ENCODE data around the gene STARD7. TPM values are rescaled to one million over a fixed set of nuclear protein-coding genes. Genes with fewer than 3 reads are reported as not detected.
"Not testable (repeated sequence)": the region's sequence is repeated elsewhere in the genome, so short reads cannot be mapped to it uniquely, and the experiment has no call there.

The STARD7 gene
- total RNA-seq, result 152 and 161 TPM in 2 replicates
- polyA plus RNA-seq, result 214 and 246 TPM in 2 replicates

GRCh38 chr2:96208143-96209010, at the start of gene STARD7:
Gene STARD7 (minus strand): TSS chr2:96208827. CDS start chr2:96208434, 393 bp downstream.
- Histone ChIP-seq H3K4me3 (peak within 1 kb of the TSS; percentile 94), H3K4me1 (ENCODE audit: low read depth) (peaks cover 22% of the 10 kb centered on the region), H3K27ac (peak within 1 kb of the TSS; percentile 96), H3K9me3 (ENCODE audit: low read depth) (no peaks in the 10 kb centered on the region), H3K27me3 (no peaks in the 10 kb centered on the region), H3K36me3 (no peaks in the 10 kb centered on the region)
- TF ChIP-seq CTCF (IDR thresholded peaks at IDR 0.05; ENCODE audit: low read depth, low read length), result peak; percentile 1
- peak; percentile 98 to 99 for DNase-seq (ENCODE audit: low read depth in 1 of 2, low spot score in 1 of 2)

GRCh38 chr2:96257744-96258143, 49.1 kb upstream of the STARD7 start:
- not testable (repeated sequence) for H3K9me3 ChIP-seq (ENCODE audit: low read depth); H3K4me3 ChIP-seq; H3K27me3 ChIP-seq; DNase-seq (ENCODE audit: low read depth in 1 of 2, low spot score in 1 of 2)
- H3K27ac ChIP-seq, result peak overlapping the region; percentile 98
- peaks cover 24% of the 10 kb centered on the region for H3K36me3 ChIP-seq
- H3K4me1 ChIP-seq (ENCODE audit: low read depth), result peaks cover 42% of the 10 kb centered on the region

- Histone ChIP-seq H3K27ac (peak overlapping the region; percentile 98), H3K36me3 (peaks cover 25% of the 10 kb centered on the region), H3K4me1 (ENCODE audit: low read depth) (peaks cover 42% of the 10 kb centered on the region), H3K9me3 (ENCODE audit: low read depth) (no peaks in the 10 kb centered on the region), H3K27me3 (no peaks in the 10 kb centered on the region), H3K4me3 (no peak overlapping the region)
- DNase-seq (ENCODE audit: low read depth in 1 of 2, low spot score in 1 of 2), result no peak
- TF ChIP-seq CTCF (IDR thresholded peaks at IDR 0.05; ENCODE audit: low read depth, low read length), result no peak
Observed at GRCh38 chr2:96256611-96257113, 48.0 kb upstream of the STARD7 start.

- DNase-seq (ENCODE audit: low read depth in 1 of 2, low spot score in 1 of 2), result no peak
- Histone ChIP-seq H3K4me1 (ENCODE audit: low read depth) (peaks cover 30% of the 10 kb centered on the region), H3K27me3 (no peaks in the 10 kb centered on the region), H3K4me3 (no peak overlapping the region), H3K9me3 (ENCODE audit: low read depth) (no peaks in the 10 kb centered on the region), H3K27ac (no peak overlapping the region), H3K36me3 (peaks cover 24% of the 10 kb centered on the region)
- no peak for TF ChIP-seq CTCF (IDR thresholded peaks at IDR 0.05; ENCODE audit: low read depth, low read length)
Observed at GRCh38 chr2:96254571-96254970, 45.9 kb upstream of the STARD7 start.

GRCh38 chr2:96253006-96253405, 44.4 kb upstream of the STARD7 start:
- Histone ChIP-seq H3K9me3 (ENCODE audit: low read depth) (no peaks in the 10 kb centered on the region), H3K4me1 (ENCODE audit: low read depth) (peaks cover 15% of the 10 kb centered on the region), H3K4me3 (no peak overlapping the region), H3K27ac (peak overlapping the region; percentile 67), H3K36me3 (peaks cover 24% of the 10 kb centered on the region), H3K27me3 (no peaks in the 10 kb centered on the region)
- no peak for TF ChIP-seq CTCF (IDR thresholded peaks at IDR 0.05; ENCODE audit: low read depth, low read length)
- DNase-seq (ENCODE audit: low read depth in 1 of 2, low spot score in 1 of 2), result no peak

GRCh38 chr2:96252526-96252925, 43.9 kb upstream of the STARD7 start:
- no peak for DNase-seq (ENCODE audit: low read depth in 1 of 2, low spot score in 1 of 2)
- Histone ChIP-seq H3K36me3 (peaks cover 24% of the 10 kb centered on the region), H3K27me3 (no peaks in the 10 kb centered on the region), H3K9me3 (ENCODE audit: low read depth) (no peaks in the 10 kb centered on the region), H3K27ac (peak overlapping the region; percentile 67), H3K4me1 (ENCODE audit: low read depth) (peaks cover 10% of the 10 kb centered on the region), H3K4me3 (no peak overlapping the region)
- no peak for TF ChIP-seq CTCF (IDR thresholded peaks at IDR 0.05; ENCODE audit: low read depth, low read length)
